OCI-LY7 (cell line): ENCODE measurements around the gene ARMH2. TPM values are rescaled to one million over a fixed set of nuclear protein-coding genes. Genes with fewer than 3 reads are reported as not detected.

Source experiments
- BruUV-seq: library from RNA; stranded (reverse); fragments of 400-500 nt; replicated peaks from 2 replicates; lab custom pipeline; 2021; lab: Mats Ljungman, UMichigan
- CTCF ChIA-PET: fragments of 300-600 bp; sonication (Branson Sonifier 250); formaldehyde crosslinking; loops from one replicate; lab custom pipeline; 2022; ENCODE audit warnings: antibody characterized with exemption; ENCODE audit not compliant: unreplicated experiment; lab: Charles Lee
- POLR2A ChIA-PET: fragments of 300-600 bp; sonication (Branson Sonifier 250); formaldehyde crosslinking; loops from one replicate; lab custom pipeline; 2022; ENCODE audit warnings: antibody characterized with exemption; lab: Charles Lee
- DNase-seq: peaks from one replicate; pipeline ENCODE4 v3.0.0-alpha.2; 2015; ENCODE audit warnings: low spot score
- H2AFZ ChIP-seq: fragments of 200-600 bp; sonication (generic), shearing (Covaris generic); 2 replicates; pipeline ENCODE4 v1.6.1; 2014; ENCODE audit warnings: mild to moderate bottlenecking, antibody characterized with exemption, low read length, moderate library complexity
- H3K27ac ChIP-seq: fragments of 200-600 bp; sonication (generic); 2 replicates; pipeline ENCODE4 v1.5.1; 2014; ENCODE audit warnings: mixed run types, low read depth, mild to moderate bottlenecking, moderate library complexity, low read length, inconsistent platforms; ENCODE audit not compliant: poor library complexity, severe bottlenecking
- H3K36me3 ChIP-seq: fragments of 200-600 bp; sonication (generic); 2 replicates; pipeline ENCODE4 v1.6.1; 2014; ENCODE audit warnings: mild to moderate bottlenecking, antibody characterized with exemption, low read length, moderate library complexity, mixed read lengths; ENCODE audit not compliant: insufficient read depth
- H3K4me1 ChIP-seq: fragments of 200-600 bp; sonication (generic); 2 replicates; pipeline ENCODE4 v1.5.1; 2014; ENCODE audit warnings: mild to moderate bottlenecking, low read length; ENCODE audit not compliant: insufficient read depth, poor library complexity, severe bottlenecking
- H3K4me2 ChIP-seq: fragments of 200-600 bp; sonication (generic); 2 replicates; pipeline ENCODE4 v1.6.1; 2014; ENCODE audit warnings: mild to moderate bottlenecking, low read length
- H3K4me3 ChIP-seq: fragments of 200-600 bp; sonication (generic); 2 replicates; pipeline ENCODE4 v1.5.1; 2014; ENCODE audit warnings: mild to moderate bottlenecking, low read depth, low read length; ENCODE audit not compliant: poor library complexity, severe bottlenecking
- H3K79me2 ChIP-seq: fragments of 200-600 bp; sonication (generic); 2 replicates; pipeline ENCODE4 v1.6.1; 2016; ENCODE audit warnings: low read depth, mild to moderate bottlenecking, low read length, moderate library complexity, mixed read lengths; ENCODE audit not compliant: insufficient read depth
- H3K9me2 ChIP-seq: fragments of 200-600 bp; sonication (generic); 2 replicates; pipeline ENCODE4 v1.6.1; 2016; ENCODE audit warnings: mild to moderate bottlenecking, low read length, mixed read lengths; ENCODE audit not compliant: insufficient read depth
- H3K9me3 ChIP-seq: fragments of 200-600 bp; sonication (generic); 2 replicates; pipeline ENCODE4 v1.6.1; 2014; ENCODE audit warnings: mild to moderate bottlenecking, mixed run types, low read length, mixed read lengths
- H4K20me1 ChIP-seq: fragments of 200-600 bp; sonication (generic); 2 replicates; pipeline ENCODE4 v1.6.1; 2014; ENCODE audit warnings: mild to moderate bottlenecking, antibody characterized with exemption, low read length, moderate library complexity, mixed read lengths; ENCODE audit not compliant: insufficient read depth
- EZH2phosphoT487 ChIP-seq: fragments of 200-600 bp; sonication (generic); IDR thresholded peaks from 2 replicates; pipeline ENCODE4 v1.6.1; 2018; ENCODE audit warnings: low read depth, borderline replicate concordance, mild to moderate bottlenecking, mixed run types, antibody characterized with exemption, low read length, moderate library complexity, mixed read lengths
- intact Hi-C: fragments of 100-400 bp; cut with micrococcal nuclease; formaldehyde crosslinking; loops from one replicate; pipeline ENCODE4 v1.10.0; 2022; ENCODE audit not compliant: unreplicated experiment
- total RNA-seq, 2 experiments: library from RNA; depleted of rRNA in 1 of 2; stranded (reverse); fragments of >200 nt in 1 of 2; shearing (Covaris generic) in 1 of 2; gene quantifications; 2 replicates each; pipeline ENCODE4 v1.2.3, GENCODE V29; 2014 to 2022
- TF ChIP-seq, protein P1 (sequence below): fragments of 200-600 bp; sonication (generic); conservative IDR thresholded peaks from 2 replicates; pipeline ENCODE4 v1.5.1; 2014; ENCODE audit warnings: mild to moderate bottlenecking, antibody characterized with exemption, low read length, moderate library complexity, mixed read lengths

The ARMH2 gene
- total RNA-seq, 2 experiments from 2014 or later = not detected

DNA sequence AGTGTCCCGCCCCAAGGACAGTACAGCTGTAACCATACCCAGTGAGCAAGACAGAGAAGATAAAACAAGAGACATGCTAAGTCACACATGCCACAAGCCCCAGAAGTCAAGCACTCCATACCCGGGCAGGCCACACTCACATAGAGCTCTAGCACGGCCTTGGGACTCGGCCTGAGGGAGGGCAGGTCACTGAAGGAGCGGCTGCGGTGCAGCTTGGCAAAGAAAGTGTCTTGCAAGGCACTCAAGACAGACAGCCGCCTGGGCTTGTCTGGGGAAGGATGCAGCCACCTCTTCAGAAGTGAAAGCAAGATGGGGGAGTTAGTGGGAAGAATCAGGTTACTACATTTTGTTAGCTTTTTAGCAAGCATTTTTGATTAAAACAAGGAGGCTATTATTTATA, 48.7 kb upstream of the ARMH2 start:
- ChIA-PET CTCF (no interaction called here), POLR2A (interaction anchor here (0.6 to 1.0 kb wide), 3 partner anchors 15 to 309 kb away, joined by 3 read pairs; no protein-coding TSS in a partner anchor)
- BruUV-seq = no TSS peak

GRCh38 chr6:24845578-24845977, 46.9 kb upstream of the ARMH2 start:
- Histone ChIP-seq H3K27ac (no peak overlapping the region), H3K36me3 (peaks cover 88% of the 10 kb centered on the region), H3K4me3 (no peak overlapping the region), H3K9me3 (no peaks in the 10 kb centered on the region), H3K4me1 (no peaks in the 10 kb centered on the region), H2AFZ (no peak overlapping the region), H3K9me2 (no peaks in the 10 kb centered on the region), H3K79me2 (no peaks in the 10 kb centered on the region), H3K4me2 (no peak overlapping the region), H4K20me1 (no peaks in the 10 kb centered on the region)
- BruUV-seq = no TSS peak
- CTCF ChIA-PET = no interaction called here
- intact Hi-C loops = no loop called here
- no peak for DNase-seq
- TF ChIP-seq EZH2phosphoT487 = no peak
- TF ChIP-seq, protein P1, sequence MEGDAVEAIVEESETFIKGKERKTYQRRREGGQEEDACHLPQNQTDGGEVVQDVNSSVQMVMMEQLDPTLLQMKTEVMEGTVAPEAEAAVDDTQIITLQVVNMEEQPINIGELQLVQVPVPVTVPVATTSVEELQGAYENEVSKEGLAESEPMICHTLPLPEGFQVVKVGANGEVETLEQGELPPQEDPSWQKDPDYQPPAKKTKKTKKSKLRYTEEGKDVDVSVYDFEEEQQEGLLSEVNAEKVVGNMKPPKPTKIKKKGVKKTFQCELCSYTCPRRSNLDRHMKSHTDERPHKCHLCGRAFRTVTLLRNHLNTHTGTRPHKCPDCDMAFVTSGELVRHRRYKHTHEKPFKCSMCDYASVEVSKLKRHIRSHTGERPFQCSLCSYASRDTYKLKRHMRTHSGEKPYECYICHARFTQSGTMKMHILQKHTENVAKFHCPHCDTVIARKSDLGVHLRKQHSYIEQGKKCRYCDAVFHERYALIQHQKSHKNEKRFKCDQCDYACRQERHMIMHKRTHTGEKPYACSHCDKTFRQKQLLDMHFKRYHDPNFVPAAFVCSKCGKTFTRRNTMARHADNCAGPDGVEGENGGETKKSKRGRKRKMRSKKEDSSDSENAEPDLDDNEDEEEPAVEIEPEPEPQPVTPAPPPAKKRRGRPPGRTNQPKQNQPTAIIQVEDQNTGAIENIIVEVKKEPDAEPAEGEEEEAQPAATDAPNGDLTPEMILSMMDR = no peak
- POLR2A ChIA-PET = no interaction called here

More for the DNA sequence above, 48.7 kb upstream of the ARMH2 start:
- no peak for TF ChIP-seq EZH2phosphoT487
- TF ChIP-seq, protein P1 = no peak
- intact Hi-C loops = no loop called here
- Histone ChIP-seq H4K20me1 (no peaks in the 10 kb centered on the region), H3K4me3 (no peak overlapping the region), H3K4me1 (no peaks in the 10 kb centered on the region), H3K9me3 (no peaks in the 10 kb centered on the region), H3K27ac (no peak overlapping the region), H3K79me2 (no peaks in the 10 kb centered on the region), H3K4me2 (no peak overlapping the region), H2AFZ (no peak overlapping the region), H3K9me2 (no peaks in the 10 kb centered on the region), H3K36me3 (peaks cover 86% of the 10 kb centered on the region)
- no peak for DNase-seq

GRCh38 chr6:24844903-24845302, 46.2 kb upstream of the ARMH2 start:
- no peak for DNase-seq
- Histone ChIP-seq H3K9me2 (no peaks in the 10 kb centered on the region), H3K4me3 (no peak overlapping the region), H3K79me2 (no peaks in the 10 kb centered on the region), H3K36me3 (peaks cover 85% of the 10 kb centered on the region), H2AFZ (no peak overlapping the region), H3K4me2 (no peak overlapping the region), H3K4me1 (no peaks in the 10 kb centered on the region), H3K27ac (no peak overlapping the region), H3K9me3 (no peaks in the 10 kb centered on the region), H4K20me1 (no peaks in the 10 kb centered on the region)
- no TSS peak for BruUV-seq
- POLR2A ChIA-PET = no interaction called here
- intact Hi-C loops = no loop called here
- CTCF ChIA-PET = no interaction called here
- TF ChIP-seq, protein P1 = no peak
- TF ChIP-seq EZH2phosphoT487 = no peak
